HEK293 (cell line): ENCODE measurements around the gene OR1I1.

Experiments
- CTCF ChIA-PET: fragments of 350-600 bp; formaldehyde crosslinking; extraction: SDS; loops from one replicate; lab custom pipeline; 2021; ENCODE audit warnings: antibody characterized with exemption; lab: Yijun Ruan, JAX
- POLR2A ChIA-PET: fragments of 300-600 bp; formaldehyde crosslinking; extraction: SDS; loops from one replicate; lab custom pipeline; 2020; ENCODE audit warnings: antibody characterized with exemption, inconsistent platforms; lab: Yijun Ruan, JAX
- H3K27ac ChIP-seq: fragments of 200-500 bp; sonication (Bioruptor generic); 2 replicates; pipeline ENCODE4 v1.5.1; 2014; ENCODE audit warnings: low read depth, low read length, control low read depth, inconsistent platforms; ENCODE audit errors: extremely low read depth
- H3K36me3 ChIP-seq, 2 experiments: fragments of 200-500 bp in 1 of 2; sonication (Bioruptor generic) in 1 of 2; 1 replicate in 1 of 2; 2 replicates in 1 of 2; pipeline ENCODE4 v1.5.1; 2014 to 2017; ENCODE audit warnings: inconsistent platforms in 2 of 2, low read length in 2 of 2; ENCODE audit not compliant: control insufficient read depth in 2 of 2, insufficient read depth in 1 of 2
- H3K4me1 ChIP-seq: fragments of 200-500 bp; sonication (Bioruptor generic); 2 replicates; pipeline ENCODE4 v1.5.1; 2014; ENCODE audit warnings: mild to moderate bottlenecking, low read length, inconsistent platforms; ENCODE audit not compliant: control insufficient read depth, insufficient read depth
- H3K4me3 ChIP-seq: 2 replicates; pipeline ENCODE4 v1.5.1; 2011; ENCODE audit warnings: low read depth, mild to moderate bottlenecking, control low read depth, low read length, moderate library complexity
- H3K9me3 ChIP-seq: fragments of 200-500 bp; sonication (Bioruptor generic); 2 replicates; pipeline ENCODE4 v1.5.1; 2014; ENCODE audit warnings: low read depth, low read length, inconsistent platforms; ENCODE audit not compliant: control insufficient read depth, insufficient read depth
- GLI2 ChIP-seq: fragments of 450-650 bp; formaldehyde crosslinking; IDR thresholded peaks from 2 replicates; pipeline ENCODE4; 2017; ENCODE audit warnings: missing biosample characterization, missing genetic modification characterization, low read depth, borderline replicate concordance
- GLIS1 ChIP-seq: fragments of 450-650 bp; formaldehyde crosslinking; IDR thresholded peaks from 2 replicates; pipeline ENCODE4 v1.5.1; 2016; ENCODE audit warnings: missing biosample characterization, missing genetic modification characterization
- KLF10 ChIP-seq: fragments of 450-650 bp; IDR thresholded peaks from 2 replicates; pipeline ENCODE4 v1.5.1; 2018; ENCODE audit warnings: missing biosample characterization, mild to moderate bottlenecking, missing genetic modification characterization
- OSR2 ChIP-seq: fragments of 450-650 bp; formaldehyde crosslinking; IDR thresholded peaks from 2 replicates; pipeline ENCODE4 v1.5.1; 2016; ENCODE audit warnings: missing biosample characterization, missing genetic modification characterization
- RBAK ChIP-seq: fragments of 450-650 bp; formaldehyde crosslinking; IDR thresholded peaks from 2 replicates; pipeline ENCODE4 v1.5.1; 2016; ENCODE audit warnings: missing biosample characterization, missing genetic modification characterization
- SP2 ChIP-seq: fragments of 450-650 bp; formaldehyde crosslinking; IDR thresholded peaks from 2 replicates; pipeline ENCODE4 v1.5.1; 2016; ENCODE audit warnings: missing biosample characterization, missing genetic modification characterization
- TSHZ1 ChIP-seq: fragments of 450-650 bp; formaldehyde crosslinking; IDR thresholded peaks from 2 replicates; pipeline ENCODE4 v1.5.1; 2016; ENCODE audit warnings: missing biosample characterization, missing genetic modification characterization, borderline replicate concordance
- YY1 ChIP-seq: fragments of 450-650 bp; formaldehyde crosslinking; IDR thresholded peaks from 2 replicates; pipeline ENCODE4 v1.5.1; 2018; ENCODE audit warnings: missing biosample characterization, missing genetic modification characterization
- ZBTB17 ChIP-seq: fragments of 450-650 bp; formaldehyde crosslinking; IDR thresholded peaks from 2 replicates; pipeline ENCODE4 v1.5.1; 2016; ENCODE audit warnings: missing biosample characterization, missing genetic modification characterization
- ZNF121 ChIP-seq: fragments of 450-650 bp; formaldehyde crosslinking; IDR thresholded peaks from 2 replicates; pipeline ENCODE4 v1.5.1; 2016; ENCODE audit warnings: missing biosample characterization, missing genetic modification characterization
- ZNF416 ChIP-seq: fragments of 450-650 bp; formaldehyde crosslinking; IDR thresholded peaks from 2 replicates; pipeline ENCODE4 v1.5.1; 2016; ENCODE audit warnings: missing biosample characterization, missing genetic modification characterization
- ZNF596 ChIP-seq: fragments of 450-650 bp; IDR thresholded peaks from 2 replicates; pipeline ENCODE4 v1.5.0; 2018; ENCODE audit warnings: missing biosample characterization, mild to moderate bottlenecking, missing genetic modification characterization, moderate library complexity
- ZNF624 ChIP-seq: fragments of 450-650 bp; formaldehyde crosslinking; IDR thresholded peaks from 2 replicates; pipeline ENCODE4 v1.5.1; 2017; ENCODE audit warnings: missing biosample characterization, missing genetic modification characterization
- ZNF664 ChIP-seq: fragments of 450-650 bp; formaldehyde crosslinking; IDR thresholded peaks from 2 replicates; pipeline ENCODE4 v1.5.1; 2016; ENCODE audit warnings: missing biosample characterization, missing genetic modification characterization

The OR1I1 gene

GRCh38 chr19:15116856-15117255 is 34.8 kb downstream of the OR1I1 start:
- ChIA-PET CTCF (no interaction called here), POLR2A (no interaction called here)
- Histone ChIP-seq H3K4me3 (no peak overlapping the region), H3K4me1 (no peaks in the 10 kb centered on the region), H3K36me3 (peaks cover 0 to 90% of the 10 kb centered on the region in 2 experiments; a peak in 2 of 3 replicates), H3K9me3 (no peaks in the 10 kb centered on the region), H3K27ac (no peak overlapping the region)
- TF ChIP-seq YY1 (tag by site-specific recombination): no peak
- no peak for TF ChIP-seq ZBTB17 (tag by site-specific recombination)
- TF ChIP-seq TSHZ1 (tag by site-specific recombination): no peak
- TF ChIP-seq OSR2 (tag by site-specific recombination): no peak
- TF ChIP-seq ZNF416 (tag by site-specific recombination): no peak
- TF ChIP-seq ZNF624 (tag by site-specific recombination): no peak
- TF ChIP-seq SP2 (tag by site-specific recombination): no peak
- no peak for TF ChIP-seq GLI2 (tag by site-specific recombination)
- TF ChIP-seq ZNF596 (tag by site-specific recombination): no peak

- CTCF ChIA-PET: no interaction called here
- Histone ChIP-seq H3K4me3 (no peak overlapping the region), H3K36me3 (peaks cover 0 to 90% of the 10 kb centered on the region in 2 experiments; a peak in 2 of 3 replicates), H3K4me1 (no peaks in the 10 kb centered on the region), H3K27ac (no peak overlapping the region), H3K9me3 (no peaks in the 10 kb centered on the region)
- POLR2A ChIA-PET: no interaction called here
- no peak for TF ChIP-seq GLIS1 (tag by site-specific recombination)
- no peak for TF ChIP-seq SP2 (tag by site-specific recombination)
- TF ChIP-seq ZNF121 (tag by site-specific recombination): no peak
- TF ChIP-seq KLF10: no peak
Measured at GRCh38 chr19:15118248-15118647, 36.2 kb downstream of the OR1I1 start.

DNA sequence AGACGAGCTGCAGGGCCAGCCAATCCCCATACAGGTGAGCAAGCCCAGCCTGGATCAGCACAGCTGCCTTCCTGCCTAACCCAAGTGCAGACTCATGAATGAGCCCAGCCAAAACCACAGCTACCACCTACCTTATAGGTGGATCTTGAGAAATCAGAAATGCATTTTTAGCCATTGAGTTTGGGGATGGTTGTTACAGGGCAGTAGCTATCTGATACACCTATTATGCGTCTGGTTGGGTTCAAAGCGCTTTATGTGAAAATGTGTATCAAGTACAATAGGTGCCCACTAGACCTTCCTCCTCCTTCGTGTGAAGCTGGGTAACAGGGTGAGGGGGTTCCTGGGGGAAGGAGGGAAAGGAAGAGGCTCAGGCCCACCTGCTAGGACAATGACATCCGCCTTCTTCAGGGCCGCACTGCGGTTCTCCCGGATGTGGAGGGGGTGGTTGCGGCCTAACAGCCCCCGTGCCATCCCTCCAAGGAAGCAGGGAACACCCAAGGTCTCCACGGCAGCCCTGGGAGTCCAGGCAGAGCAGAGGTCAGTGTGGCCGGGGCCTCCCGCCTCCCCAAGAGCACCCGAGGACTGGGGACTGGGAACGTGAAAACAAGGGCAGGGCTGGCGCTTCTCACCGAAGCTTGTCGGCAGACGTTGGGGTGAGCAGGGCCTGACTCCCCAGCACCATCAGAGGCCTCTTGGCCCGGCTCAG is 36.9 kb downstream of the OR1I1 start:
- H3K27ac ChIP-seq: no peak overlapping the region
- TF ChIP-seq ZNF664 (tag by site-specific recombination) (no peak), RBAK (tag by site-specific recombination) (peak; percentile 100)
- TF ChIP-seq, all 188 proteins: peak for 1
- peaks cover 0 to 83% of the 10 kb centered on the region in 2 experiments; a peak in 2 of 3 replicates for H3K36me3 ChIP-seq

More for the DNA sequence above, 36.9 kb downstream of the OR1I1 start:
- ChIA-PET CTCF (interaction anchor here (0.9 kb wide), 1 partner anchor 32 kb away, joined by 4 read pairs; no protein-coding TSS in a partner anchor), POLR2A (no interaction called here)
- Histone ChIP-seq H3K4me1 (no peaks in the 10 kb centered on the region), H3K4me3 (no peak overlapping the region), H3K9me3 (no peaks in the 10 kb centered on the region)
